KOPT-K1 (cell line): Measurements from ENCODE around the gene EGFLAM.

Experiments
- H3K27ac ChIP-seq: fragments of 200-600 bp; sonication (generic); 2 replicates; pipeline ENCODE4 v1.5.1; 2016; ENCODE audit warnings: antibody characterized with exemption, mild to moderate bottlenecking, low read depth, low read length; ENCODE audit not compliant: poor library complexity, severe bottlenecking
- H3K36me3 ChIP-seq: fragments of 200-600 bp; sonication (generic); 2 replicates; pipeline ENCODE4 v1.5.1; 2017; ENCODE audit warnings: antibody characterized with exemption, mild to moderate bottlenecking, low read length, moderate library complexity; ENCODE audit not compliant: insufficient read depth
- H3K9me3 ChIP-seq: fragments of 200-600 bp; sonication (generic); 2 replicates; pipeline ENCODE4 v1.5.1; 2017; ENCODE audit warnings: antibody characterized with exemption, low read length, mild to moderate bottlenecking; ENCODE audit not compliant: insufficient read depth, poor library complexity, severe bottlenecking

EGFLAM gene

GRCh38 chr5:38465061-38465460 is 206.7 kb downstream of the EGFLAM start:
- Histone ChIP-seq H3K9me3 (no peaks in the 10 kb centered on the region), H3K27ac (no peak overlapping the region), H3K36me3 (no peaks in the 10 kb centered on the region)

GRCh38 chr5:38465702-38466423 is 207.5 kb downstream of the EGFLAM start:
- no peaks in the 10 kb centered on the region for H3K36me3 ChIP-seq
- H3K9me3 ChIP-seq = no peaks in the 10 kb centered on the region
- H3K27ac ChIP-seq = no peak overlapping the region

- no peaks in the 10 kb centered on the region for H3K9me3 ChIP-seq
- H3K27ac ChIP-seq = no peak overlapping the region
- H3K36me3 ChIP-seq = no peaks in the 10 kb centered on the region
These were observed 208.2 kb downstream of the EGFLAM start for GRCh38 chr5:38466424-38467189.

- H3K9me3 ChIP-seq = no peaks in the 10 kb centered on the region
- H3K27ac ChIP-seq = no peak overlapping the region
- H3K36me3 ChIP-seq = no peaks in the 10 kb centered on the region
These were observed 209.1 kb downstream of the EGFLAM start for GRCh38 chr5:38467353-38468040.

GRCh38 chr5:38468202-38468673 is 209.9 kb downstream of the EGFLAM start:
- H3K36me3 ChIP-seq = no peaks in the 10 kb centered on the region
- H3K9me3 ChIP-seq = no peaks in the 10 kb centered on the region
- no peak overlapping the region for H3K27ac ChIP-seq

- Histone ChIP-seq H3K27ac (no peak overlapping the region), H3K9me3 (no peaks in the 10 kb centered on the region), H3K36me3 (no peaks in the 10 kb centered on the region)
These were observed 210.8 kb downstream of the EGFLAM start for GRCh38 chr5:38468978-38469706.

- H3K27ac ChIP-seq = no peak overlapping the region
- no peaks in the 10 kb centered on the region for H3K9me3 ChIP-seq
These were observed 211.4 kb downstream of the EGFLAM start for GRCh38 chr5:38469707-38470267.

GRCh38 chr5:38471709-38472108 is 213.3 kb downstream of the EGFLAM start:
- Histone ChIP-seq H3K9me3 (no peaks in the 10 kb centered on the region), H3K27ac (no peak overlapping the region), H3K36me3 (no peaks in the 10 kb centered on the region)

More at GRCh38 chr5:38469707-38470267, 211.4 kb downstream of the EGFLAM start:
- H3K36me3 ChIP-seq = no peaks in the 10 kb centered on the region

GRCh38 chr5:38472541-38472940 is 214.2 kb downstream of the EGFLAM start:
- no peaks in the 10 kb centered on the region for H3K9me3 ChIP-seq
- no peaks in the 10 kb centered on the region for H3K36me3 ChIP-seq
- H3K27ac ChIP-seq = no peak overlapping the region

GRCh38 chr5:38473008-38473407 is 214.6 kb downstream of the EGFLAM start:
- H3K9me3 ChIP-seq = no peaks in the 10 kb centered on the region
- H3K27ac ChIP-seq = no peak overlapping the region

GRCh38 chr5:38478166-38478565 is 219.8 kb downstream of the EGFLAM start:
- H3K27ac ChIP-seq = no peak overlapping the region
- no peaks in the 10 kb centered on the region for H3K9me3 ChIP-seq
- no peaks in the 10 kb centered on the region for H3K36me3 ChIP-seq

More at GRCh38 chr5:38473008-38473407, 214.6 kb downstream of the EGFLAM start:
- H3K36me3 ChIP-seq = no peaks in the 10 kb centered on the region

- Histone ChIP-seq H3K9me3 (no peaks in the 10 kb centered on the region), H3K27ac (no peak overlapping the region), H3K36me3 (no peaks in the 10 kb centered on the region)
These were observed 220.5 kb downstream of the EGFLAM start for GRCh38 chr5:38478878-38479277.

- Histone ChIP-seq H3K36me3 (no peaks in the 10 kb centered on the region), H3K9me3 (no peaks in the 10 kb centered on the region), H3K27ac (no peak overlapping the region)
These were observed 221.1 kb downstream of the EGFLAM start for GRCh38 chr5:38479315-38479904.

- no peaks in the 10 kb centered on the region for H3K9me3 ChIP-seq
- no peaks in the 10 kb centered on the region for H3K36me3 ChIP-seq
- no peak overlapping the region for H3K27ac ChIP-seq
These were observed 225.5 kb downstream of the EGFLAM start for GRCh38 chr5:38483805-38484398.
